NCI-H524 (cell line): Measurements from ENCODE around the gene CUTA.

Experiments used
- DNase-seq, 2 experiments: peaks; one replicate each; lab custom pipeline; 2025; lab: John Stamatoyannopoulos, UW

Gene CUTA

GRCh38 chr6:33438978-33439594 lies 21.2 kb upstream of the CUTA start:
- DNase-seq = no peak

DNA sequence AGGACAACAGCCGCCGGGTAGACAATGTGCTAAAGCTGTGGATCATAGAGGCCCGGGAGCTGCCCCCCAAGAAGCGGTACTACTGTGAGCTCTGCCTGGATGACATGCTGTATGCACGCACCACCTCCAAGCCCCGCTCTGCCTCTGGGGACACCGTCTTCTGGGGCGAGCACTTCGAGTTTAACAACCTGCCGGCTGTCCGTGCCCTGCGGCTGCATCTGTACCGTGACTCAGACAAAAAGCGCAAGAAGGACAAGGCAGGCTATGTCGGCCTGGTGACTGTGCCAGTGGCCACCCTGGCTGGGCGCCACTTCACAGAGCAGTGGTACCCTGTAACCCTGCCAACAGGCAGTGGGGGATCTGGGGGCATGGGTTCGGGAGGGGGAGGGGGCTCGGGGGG lies 19.8 kb upstream of the CUTA start:
- no peak for DNase-seq

- no peak for DNase-seq
Observed at GRCh38 chr6:33434961-33435360, 17.1 kb upstream of the CUTA start.

- DNase-seq = no peak
Observed at GRCh38 chr6:33433544-33434191, 15.8 kb upstream of the CUTA start.

DNA sequence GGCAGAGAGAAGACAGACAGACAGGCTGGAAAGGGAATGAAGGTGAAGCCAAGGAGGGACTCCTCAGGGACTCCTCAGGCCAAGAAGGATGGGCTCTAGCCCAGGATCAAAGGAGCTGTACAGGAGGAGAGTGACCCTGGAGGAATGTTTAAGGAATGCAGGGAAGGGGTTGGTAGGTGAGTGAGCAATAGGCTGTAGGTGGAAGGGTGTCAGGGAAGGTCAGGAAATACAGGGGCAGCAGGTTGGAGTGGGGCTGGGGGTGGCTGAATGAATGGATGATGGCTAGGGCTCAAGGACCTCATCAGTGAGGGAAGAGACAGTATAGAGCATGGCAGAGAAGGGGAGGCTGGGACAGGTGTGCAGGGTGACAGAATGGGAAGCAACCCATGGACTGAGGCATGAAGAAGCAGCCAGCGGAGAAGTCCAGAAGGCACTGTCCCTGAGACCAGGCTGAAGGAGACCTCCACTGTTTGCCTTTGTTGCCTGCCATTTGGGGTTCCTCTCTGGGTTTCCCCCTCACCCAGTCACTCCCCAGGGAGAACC lies 15.2 kb upstream of the CUTA start:
- DNase-seq = no peak

GRCh38 chr6:33432546-33432945 lies 14.6 kb upstream of the CUTA start:
- no peak for DNase-seq

DNA sequence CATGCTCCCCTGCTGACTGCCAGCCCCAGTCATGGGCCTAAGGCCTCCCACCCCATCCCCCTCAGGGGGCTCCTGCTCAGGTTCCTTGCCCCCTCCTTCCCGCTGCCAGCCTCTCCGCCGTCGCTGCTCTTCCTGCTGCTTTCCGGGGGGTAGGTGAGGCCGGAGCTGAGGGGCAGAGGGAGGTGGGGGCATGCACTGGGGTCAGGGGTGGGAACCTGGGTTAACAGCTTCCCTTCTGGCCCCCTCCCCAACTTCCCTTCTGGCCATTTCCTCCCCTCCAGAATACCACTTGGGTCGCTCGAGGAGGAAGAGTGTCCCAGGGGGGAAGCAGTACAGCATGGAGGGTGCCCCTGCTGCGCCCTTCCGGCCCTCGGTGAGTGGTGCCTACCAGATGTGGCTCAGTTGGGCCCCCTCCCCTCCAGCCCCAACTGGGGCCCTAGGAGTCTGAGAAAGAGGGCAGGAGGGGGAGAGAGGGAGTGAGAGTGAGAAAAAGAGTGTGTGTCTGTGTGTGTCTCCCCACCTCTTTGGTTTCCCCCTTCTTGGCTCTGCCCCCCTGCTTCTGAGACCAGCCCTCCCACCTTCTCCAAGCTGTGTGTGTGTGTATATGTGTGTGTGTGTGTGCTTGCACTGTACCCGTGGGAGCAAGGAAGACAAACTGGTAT lies 14.1 kb upstream of the CUTA start:
- no peak for DNase-seq

DNA sequence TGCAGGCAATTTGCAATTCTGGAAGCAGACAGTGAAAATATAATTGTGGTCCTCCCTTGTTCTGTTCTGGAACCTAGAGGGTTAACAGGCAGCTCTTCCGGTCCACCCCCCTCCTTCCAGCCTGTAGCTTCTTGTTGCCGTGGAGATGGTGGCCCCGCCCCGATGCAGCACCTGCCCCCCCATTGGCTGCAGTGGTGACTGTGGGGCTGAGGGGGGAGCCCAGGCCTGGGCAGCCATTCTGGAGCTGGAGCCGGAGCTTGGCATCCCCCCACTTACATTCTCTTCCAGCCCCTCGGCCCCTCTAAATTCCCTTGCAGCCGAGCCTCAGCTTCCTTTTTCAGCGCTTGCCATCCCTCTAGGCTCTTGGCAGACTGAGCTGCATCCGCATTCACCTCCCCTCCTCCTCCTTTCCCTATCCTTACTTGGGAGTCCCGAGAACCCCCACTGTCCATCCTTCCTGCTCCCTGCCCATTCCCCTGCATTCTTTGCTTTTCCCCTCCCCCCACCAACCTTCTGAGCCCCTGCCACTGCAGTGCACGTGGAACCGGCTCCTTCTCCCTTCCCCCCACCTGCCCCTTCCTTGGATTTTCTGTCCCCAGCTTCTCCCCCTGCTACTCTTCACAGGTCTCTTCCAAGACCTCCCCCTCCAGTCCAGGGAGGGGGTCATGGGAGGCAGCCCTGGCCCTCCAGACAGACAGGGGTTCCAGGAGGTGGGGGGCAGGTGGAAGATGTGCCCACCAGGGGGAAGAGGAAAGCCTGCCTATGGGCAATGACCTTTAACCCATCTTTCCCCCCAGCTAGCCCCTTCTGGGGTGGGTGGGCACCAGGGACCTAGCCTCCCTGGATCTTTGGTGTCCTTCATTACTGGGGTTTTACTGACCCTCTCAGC lies 13.3 kb upstream of the CUTA start:
- peak in 1 of 2 experiments; percentile 34 for DNase-seq

DNA sequence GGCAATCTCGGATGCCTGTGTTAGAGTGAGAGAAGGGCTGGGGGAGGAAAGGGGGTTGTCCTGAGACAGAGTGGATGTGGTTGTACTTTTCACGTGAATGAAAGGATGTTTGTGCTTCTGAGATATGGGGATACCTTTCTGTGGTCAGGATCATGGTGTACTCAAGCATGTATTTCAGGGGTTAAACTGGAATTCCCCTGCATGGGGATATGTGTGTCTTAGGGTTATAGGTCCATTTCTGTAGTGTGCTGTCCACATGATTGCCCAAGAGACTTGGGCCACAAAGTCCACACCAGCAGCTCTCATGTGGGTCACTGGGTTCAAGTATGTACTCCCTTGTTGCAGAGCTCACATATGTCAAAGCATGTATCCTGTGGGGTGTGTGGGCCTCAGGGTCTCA lies 12.4 kb upstream of the CUTA start:
- no peak for DNase-seq

DNA sequence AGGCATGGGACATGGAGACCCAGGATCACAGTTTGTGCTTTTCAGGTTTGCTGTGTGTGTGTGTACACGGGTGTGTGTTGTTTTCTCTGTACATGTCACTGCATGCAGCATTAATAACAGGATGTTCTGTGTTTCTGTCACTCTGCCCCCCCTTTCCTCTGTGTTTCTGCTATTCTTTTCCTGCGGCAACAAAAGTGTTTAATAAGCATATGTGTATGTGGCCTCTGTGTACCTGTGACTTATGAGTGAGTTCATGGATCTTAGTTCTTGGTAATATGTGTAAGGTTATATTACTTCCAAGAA lies 11.8 kb upstream of the CUTA start:
- no peak for DNase-seq

- no peak for DNase-seq
Observed at GRCh38 chr6:33428966-33429749, 11.3 kb upstream of the CUTA start.

DNA sequence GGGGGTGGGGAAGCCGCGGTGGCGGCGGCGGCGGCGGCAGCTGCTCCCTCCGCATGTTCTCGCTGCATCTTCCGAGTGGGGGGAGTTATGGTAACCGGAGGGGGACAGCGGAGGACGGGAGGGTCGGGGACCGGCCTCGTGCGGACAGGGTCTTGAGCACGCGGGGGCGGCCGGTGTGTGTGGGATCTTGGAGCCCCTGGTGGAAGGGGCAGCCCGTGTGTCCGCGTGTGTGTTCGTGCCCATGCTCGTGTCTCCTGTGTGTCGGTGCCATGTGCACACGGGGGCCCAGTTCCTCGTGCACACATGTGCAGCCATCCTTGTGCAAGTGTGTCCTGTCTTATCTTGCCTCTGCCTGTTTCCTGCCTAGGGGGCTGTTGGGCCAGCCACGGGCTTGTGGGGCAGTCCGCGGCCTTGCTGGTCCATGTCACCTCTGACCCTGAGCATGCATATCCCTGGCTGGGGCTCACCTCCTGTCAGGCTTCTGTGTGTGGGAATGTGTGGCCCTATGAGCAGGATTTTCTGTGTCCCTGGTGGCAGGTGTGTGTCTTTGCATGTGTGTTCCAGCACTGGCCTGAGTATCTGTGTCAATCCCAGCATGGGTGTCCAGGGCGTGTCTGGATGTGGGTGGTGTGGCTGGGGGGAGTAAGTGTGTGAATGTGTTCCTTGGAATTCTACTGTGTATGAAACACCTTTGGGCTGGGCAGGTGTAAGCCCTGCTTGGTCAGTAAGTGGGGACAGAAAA lies 10.5 kb upstream of the CUTA start:
- peak; percentile 20 to 50 for DNase-seq

GRCh38 chr6:33427585-33428223 lies 9.8 kb upstream of the CUTA start:
- DNase-seq = peak in 1 of 2 experiments; percentile 25

DNA sequence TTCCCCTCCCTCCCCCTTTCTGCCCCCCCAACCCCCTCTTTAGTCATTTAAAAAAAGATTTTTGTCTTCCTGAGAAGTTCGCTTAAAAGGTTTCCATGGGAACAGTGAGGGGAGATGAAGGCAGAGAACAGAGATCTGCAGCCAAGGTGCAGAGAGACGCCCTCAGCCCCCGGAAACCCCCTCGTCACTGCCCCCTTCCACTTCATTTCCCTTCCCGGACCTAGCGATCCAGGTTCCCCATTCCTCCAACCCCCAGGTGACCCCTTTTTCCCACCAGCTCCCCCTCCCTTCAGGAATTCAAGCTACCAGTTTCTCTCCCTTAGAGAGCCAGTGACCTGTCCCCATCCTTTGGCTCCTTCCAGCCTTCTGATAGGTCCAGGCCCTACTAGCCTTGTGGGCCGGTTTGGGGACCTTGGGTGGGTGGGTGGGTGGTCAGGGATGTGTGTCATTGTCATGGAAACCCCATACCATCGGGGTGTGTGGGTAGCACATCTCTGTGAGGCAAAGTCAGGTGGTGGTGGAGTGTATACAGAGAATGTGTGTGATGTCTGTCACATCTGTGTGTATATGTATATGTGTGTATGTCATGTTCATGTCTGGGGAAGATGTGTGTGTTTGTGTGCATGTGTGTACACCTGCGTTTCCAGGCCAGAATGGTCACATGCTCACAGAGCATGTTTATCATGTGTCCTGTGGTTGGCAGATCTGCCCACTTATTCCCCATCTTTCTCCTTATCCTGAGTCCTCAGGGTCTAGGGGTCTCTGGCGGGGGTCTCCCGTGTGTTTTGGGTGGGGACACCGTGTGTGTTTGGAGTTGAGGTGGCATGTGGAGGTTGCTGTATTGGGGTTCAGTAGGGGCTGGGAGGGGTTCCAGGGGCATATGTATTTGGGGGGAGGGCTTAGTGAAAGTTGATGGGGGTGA lies 8.9 kb upstream of the CUTA start:
- peak in 1 of 2 experiments; percentile 25 for DNase-seq

GRCh38 chr6:33425668-33426577 lies 8.0 kb upstream of the CUTA start:
- peak; percentile 74 to 75 for DNase-seq

GRCh38 chr6:33424855-33425667 lies 7.2 kb upstream of the CUTA start:
- no peak for DNase-seq

DNA sequence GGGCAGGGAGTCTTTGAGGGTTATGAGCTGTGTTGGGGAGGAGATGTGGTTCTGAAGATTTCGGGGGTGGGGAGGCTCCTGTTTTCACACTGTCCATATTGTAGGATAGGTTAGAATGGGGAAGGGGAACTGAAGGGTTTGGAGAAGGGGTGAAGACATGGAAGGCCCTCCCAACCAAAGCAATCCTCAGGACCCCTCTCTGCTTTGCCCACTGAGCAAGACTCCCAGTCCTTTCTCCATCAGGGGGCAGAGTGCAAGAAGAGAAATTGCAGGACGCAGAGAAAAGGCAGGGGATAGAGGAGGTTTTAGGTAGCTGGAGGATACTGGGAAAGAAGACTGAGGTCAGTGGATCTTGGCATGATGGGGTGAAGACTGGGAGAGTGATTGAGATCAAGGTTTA lies 5.9 kb upstream of the CUTA start:
- DNase-seq = no peak

GRCh38 chr6:33421344-33421643 lies 3.4 kb upstream of the CUTA start:
- no peak for DNase-seq
